Upper lobe of left lung (tissue), 4 donors: ENCODE measurements around the gene ABHD8.

Experiments
- EP300 ChIP-seq, 4 donors: sonication (generic); formaldehyde crosslinking; IDR thresholded peaks; one replicate each; pipeline ENCODE4 v1.5.1; 2017; ENCODE audit warnings: antibody characterized with exemption in 4 of 4, control low read depth in 2 of 4
- POLR2A ChIP-seq, 4 donors: fragments of 450-650 bp; IDR thresholded peaks; one replicate each; pipeline ENCODE4 v1.5.1; 2016 to 2017; ENCODE audit warnings: antibody characterized with exemption in 4 of 4, mild to moderate bottlenecking in 2 of 4
- TF ChIP-seq, protein P1 (sequence below), 6 experiments: fragments of 450-650 bp in 4 of 6; fragments of 200-600 bp in 2 of 6; sonication (generic) in 2 of 6; IDR thresholded peaks; one replicate each; pipeline ENCODE4 v1.5.1; 2016 to 2019; ENCODE audit warnings: antibody characterized with exemption in 6 of 6

DNA sequence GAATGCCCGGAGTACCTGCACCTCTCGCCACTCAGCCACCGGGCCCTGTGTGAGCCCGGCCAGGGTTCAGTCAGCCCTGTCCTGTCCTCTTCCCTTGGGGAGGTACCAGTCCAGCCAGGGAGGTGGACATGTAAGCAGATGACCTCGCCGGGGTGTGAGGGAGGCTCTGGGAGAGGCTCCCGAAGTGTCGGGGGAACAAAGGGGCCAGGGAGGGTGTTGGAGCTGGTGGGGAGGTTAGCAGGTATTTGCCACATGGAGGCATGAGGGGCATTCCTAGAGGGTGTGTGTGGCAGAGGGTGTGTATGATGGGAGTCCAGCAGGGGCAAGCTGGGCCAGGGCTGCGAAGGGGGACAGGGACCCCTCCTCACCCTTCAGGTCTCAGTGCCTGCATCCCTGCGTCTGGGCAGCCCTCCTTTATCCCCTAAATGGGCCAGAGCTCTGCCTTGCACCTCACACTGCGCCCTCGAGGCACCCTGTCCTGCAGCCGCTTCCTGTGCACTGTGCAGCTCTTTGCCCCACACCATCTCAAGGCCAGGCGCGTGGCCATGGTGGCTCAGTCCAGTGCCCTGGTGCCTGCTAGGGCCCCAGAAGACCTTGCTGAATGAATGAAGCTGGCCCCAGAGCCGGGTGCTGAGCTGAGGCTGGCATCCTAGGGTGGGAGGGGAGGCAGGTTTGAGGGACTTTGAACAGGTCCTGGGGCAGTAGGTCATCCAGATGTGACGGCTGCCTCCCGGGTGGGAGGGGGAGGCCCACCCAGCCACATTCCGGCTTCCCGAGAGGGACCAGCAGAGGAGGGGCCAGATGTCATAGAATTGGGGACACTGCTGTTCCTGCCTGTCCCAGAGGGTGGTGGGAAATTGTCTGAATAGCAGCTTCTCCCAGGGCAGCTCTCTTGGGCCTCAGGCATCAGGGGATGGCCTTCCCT is 9.2 kb upstream of the ABHD8 start:
- TF ChIP-seq, protein P1, sequence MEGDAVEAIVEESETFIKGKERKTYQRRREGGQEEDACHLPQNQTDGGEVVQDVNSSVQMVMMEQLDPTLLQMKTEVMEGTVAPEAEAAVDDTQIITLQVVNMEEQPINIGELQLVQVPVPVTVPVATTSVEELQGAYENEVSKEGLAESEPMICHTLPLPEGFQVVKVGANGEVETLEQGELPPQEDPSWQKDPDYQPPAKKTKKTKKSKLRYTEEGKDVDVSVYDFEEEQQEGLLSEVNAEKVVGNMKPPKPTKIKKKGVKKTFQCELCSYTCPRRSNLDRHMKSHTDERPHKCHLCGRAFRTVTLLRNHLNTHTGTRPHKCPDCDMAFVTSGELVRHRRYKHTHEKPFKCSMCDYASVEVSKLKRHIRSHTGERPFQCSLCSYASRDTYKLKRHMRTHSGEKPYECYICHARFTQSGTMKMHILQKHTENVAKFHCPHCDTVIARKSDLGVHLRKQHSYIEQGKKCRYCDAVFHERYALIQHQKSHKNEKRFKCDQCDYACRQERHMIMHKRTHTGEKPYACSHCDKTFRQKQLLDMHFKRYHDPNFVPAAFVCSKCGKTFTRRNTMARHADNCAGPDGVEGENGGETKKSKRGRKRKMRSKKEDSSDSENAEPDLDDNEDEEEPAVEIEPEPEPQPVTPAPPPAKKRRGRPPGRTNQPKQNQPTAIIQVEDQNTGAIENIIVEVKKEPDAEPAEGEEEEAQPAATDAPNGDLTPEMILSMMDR (IDR thresholded peaks at IDR 0.05) = no peak
- TF ChIP-seq POLR2A (IDR thresholded peaks at IDR 0.05) (no peak), EP300 (IDR thresholded peaks at IDR 0.05) (no peak)
